ENCODE measurements around the gene TMEM151B. TPM values are rescaled to one million over a fixed set of nuclear protein-coding genes. Genes with fewer than 3 reads are reported as not detected.

Gene TMEM151B
- total and polyA plus RNA-seq, 7 donors, result 0.16 to 1.1 (median 0.63) TPM; not detected in 2

GRCh38 chr6:44278315-44278714, 8.1 kb downstream of the TMEM151B start:
- 56 to 70% methylated on average over 3 of the region's 3 CpGs for WGBS, 2 donors

DNA sequence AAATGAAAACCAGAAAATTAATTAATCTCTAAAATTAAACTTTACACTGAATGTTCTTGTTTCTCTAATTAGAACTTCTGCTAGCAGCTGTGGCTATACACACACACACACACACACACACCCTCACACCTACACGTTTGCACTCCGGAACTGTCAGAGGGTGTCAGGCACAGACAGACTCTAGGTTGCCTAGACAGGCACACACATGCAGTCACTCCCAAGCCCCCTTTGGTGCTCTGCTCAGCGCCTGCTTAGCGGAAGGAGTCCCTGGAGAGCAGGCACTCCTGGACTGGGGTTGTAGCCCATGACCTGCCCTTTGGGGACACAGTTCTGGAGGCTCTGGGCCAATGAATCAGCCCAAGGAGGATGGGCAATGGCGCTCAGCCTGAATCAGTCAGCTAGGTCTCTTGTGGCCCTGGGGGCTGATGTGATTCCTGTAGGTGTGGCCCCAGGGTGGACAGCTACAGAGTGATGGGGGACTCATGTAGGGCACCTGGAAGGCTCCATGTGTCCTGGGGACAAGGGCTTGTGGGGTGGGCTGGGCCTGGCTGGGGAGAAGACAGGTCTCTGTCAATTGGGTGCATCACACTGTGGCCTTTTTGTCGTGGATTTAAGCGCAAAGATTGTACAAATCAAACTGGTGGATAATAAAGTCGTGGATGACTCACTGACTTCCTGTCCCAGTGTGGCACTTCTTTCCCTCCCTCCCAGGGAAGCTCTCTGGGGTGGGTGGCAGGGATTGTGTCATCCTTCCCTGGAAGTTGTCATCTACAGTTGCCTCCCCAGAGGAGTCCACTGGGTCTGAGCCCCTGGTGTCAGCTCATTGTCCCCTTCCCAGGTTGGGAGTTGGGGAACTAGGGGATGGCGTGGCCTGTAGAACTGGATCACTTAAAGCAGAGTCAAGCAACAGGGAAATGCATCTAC, 8.8 kb downstream of the TMEM151B start:
- no peaks in the 10 kb centered on the region for H3K36me3 ChIP-seq
- no peak overlapping the region for H3K27ac ChIP-seq
- H3K4me3 ChIP-seq, result no peak overlapping the region
- intact Hi-C loops (cut with DNase I), result no loop called here
- H3K9me3 ChIP-seq, result no peaks in the 10 kb centered on the region
- 50 to 67% methylated on average over 9 of the region's 9 CpGs for WGBS, 2 donors
- TF ChIP-seq POLR2A (IDR thresholded peaks at IDR 0.05) (no peak), POLR2AphosphoS5 (IDR thresholded peaks at IDR 0.05) (no peak), CTCF (IDR thresholded peaks at IDR 0.05) (no peak), EP300 (IDR thresholded peaks at IDR 0.05) (no peak)
- peaks cover 0 to 10% (median 10%) of the 10 kb centered on the region in 4 donors for H3K4me1 ChIP-seq
- peaks cover 8 to 51% (median 33%) of the 10 kb centered on the region in 3 donors for H3K27me3 ChIP-seq
- DNase-seq, result no peak

More at GRCh38 chr6:44278315-44278714, 8.1 kb downstream of the TMEM151B start:
- Histone ChIP-seq H3K27me3 (peaks cover 8 to 59% (median 40%) of the 10 kb centered on the region in 3 donors), H3K4me1 (peaks cover 0 to 10% (median 10%) of the 10 kb centered on the region in 4 donors), H3K9me3 (no peaks in the 10 kb centered on the region), H3K36me3 (no peaks in the 10 kb centered on the region), H3K27ac (no peak overlapping the region), H3K4me3 (no peak overlapping the region)
- intact Hi-C loops (cut with DNase I), result no loop called here
- DNase-seq, result no peak
- TF ChIP-seq POLR2A (IDR thresholded peaks at IDR 0.05) (no peak), CTCF (IDR thresholded peaks at IDR 0.05) (no peak), EP300 (IDR thresholded peaks at IDR 0.05) (no peak), POLR2AphosphoS5 (IDR thresholded peaks at IDR 0.05) (no peak)

DNA sequence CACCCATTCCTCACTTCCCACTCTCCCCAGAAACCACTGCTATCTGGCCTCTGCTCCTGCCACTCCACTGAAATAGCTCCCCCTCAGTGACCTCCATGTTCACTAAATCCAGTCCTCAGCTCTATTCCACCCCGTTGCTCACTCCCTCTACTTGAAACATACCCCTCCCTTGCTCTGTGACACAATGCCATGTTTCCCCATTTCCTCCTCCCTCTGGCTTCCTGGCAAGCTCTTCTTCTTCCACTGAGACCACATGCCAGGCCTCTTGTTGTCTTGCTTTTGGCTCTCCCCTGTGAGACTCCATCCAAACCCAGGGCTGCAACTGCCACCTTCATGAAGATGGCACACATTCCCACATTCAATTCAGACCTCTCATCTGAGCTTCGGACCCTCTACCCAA, 13.9 kb downstream of the TMEM151B start:
- WGBS, 2 donors, result 52 to 58% methylated on average over 2 of the region's 2 CpGs
- H3K9me3 ChIP-seq, result no peaks in the 10 kb centered on the region
- no peak overlapping the region for H3K27ac ChIP-seq
- no peaks in the 10 kb centered on the region for H3K36me3 ChIP-seq
- intact Hi-C loops (cut with DNase I), result no loop called here
- TF ChIP-seq EP300 (IDR thresholded peaks at IDR 0.05) (no peak), POLR2A (IDR thresholded peaks at IDR 0.05) (no peak), POLR2AphosphoS5 (IDR thresholded peaks at IDR 0.05) (no peak), CTCF (IDR thresholded peaks at IDR 0.05) (no peak)
- no peak for DNase-seq
- H3K27me3 ChIP-seq, result peaks cover 0 to 32% (median 10%) of the 10 kb centered on the region in 3 donors
- H3K4me1 ChIP-seq, result no peaks in the 10 kb centered on the region
- no peak overlapping the region for H3K4me3 ChIP-seq

DNA sequence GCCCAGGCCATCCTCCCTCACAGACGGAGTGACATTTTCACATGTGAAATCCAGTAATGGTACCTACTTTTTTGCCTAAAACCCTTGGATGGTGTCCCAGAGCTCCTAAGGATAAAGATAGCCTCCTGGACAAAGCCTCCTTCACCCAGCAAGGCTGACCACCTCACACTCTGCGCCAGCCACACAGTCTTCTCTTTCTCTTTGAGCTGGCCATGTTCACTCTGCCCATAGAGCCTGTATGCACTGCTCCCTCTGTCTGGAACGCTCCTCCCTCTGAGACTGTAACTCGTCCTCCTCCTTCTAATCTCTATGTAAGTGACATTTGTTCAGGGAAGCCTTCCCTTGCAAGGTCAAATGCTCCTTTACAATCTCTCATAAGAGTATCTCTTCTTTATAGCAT, 14.6 kb downstream of the TMEM151B start:
- no peak for DNase-seq
- no peaks in the 10 kb centered on the region for H3K9me3 ChIP-seq
- 61 to 66% methylated on average over 4 of the region's 4 CpGs for WGBS, 2 donors

More for the DNA sequence above, 14.6 kb downstream of the TMEM151B start:
- H3K27me3 ChIP-seq, result peaks cover 0 to 37% (median 14%) of the 10 kb centered on the region in 3 donors
- no peak overlapping the region for H3K4me3 ChIP-seq
- H3K27ac ChIP-seq, result no peak overlapping the region
- no peaks in the 10 kb centered on the region for H3K4me1 ChIP-seq
- H3K36me3 ChIP-seq, result no peaks in the 10 kb centered on the region
- TF ChIP-seq POLR2A (IDR thresholded peaks at IDR 0.05) (no peak), CTCF (IDR thresholded peaks at IDR 0.05) (no peak), EP300 (IDR thresholded peaks at IDR 0.05) (no peak)
- intact Hi-C loops (cut with DNase I), result no loop called here

Data from sigmoid colon (tissue), 7 donors.